IMR-90 (cell line): Measurements from ENCODE around the gene GXYLT2. TPM values are rescaled to one million over a fixed set of nuclear protein-coding genes. Genes with fewer than 3 reads are reported as not detected.

Source experiments
- ATAC-seq: fragments of 200-7000 bp; cut with Tn5 transposase; 2 replicates; pipeline ENCODE4 v1.9.1; 2020; ENCODE audit warnings: low read depth, mild to moderate bottlenecking, moderate library complexity
- BruUV-seq: library from RNA; stranded (reverse); fragments of 400-500 nt; replicated peaks from 2 replicates; lab custom pipeline; 2021; lab: Mats Ljungman, UMichigan
- CTCF ChIA-PET: fragments of 300-600 bp; formaldehyde crosslinking; extraction: SDS; loops from one replicate; lab custom pipeline; 2021; ENCODE audit warnings: antibody characterized with exemption; lab: Yijun Ruan, JAX
- POLR2A ChIA-PET: fragments of 300-600 bp; sonication (Branson Sonifier 250); formaldehyde crosslinking; loops from one replicate; lab custom pipeline; 2022; ENCODE audit warnings: antibody characterized with exemption; ENCODE audit not compliant: unreplicated experiment; lab: Charles Lee
- DNase-seq: peaks from one replicate; pipeline ENCODE4 v3.0.0; 2013
- H2AFZ ChIP-seq: replicated peaks from 2 replicates; pipeline ENCODE3; 2013; ENCODE audit warnings: low read length, mild to moderate bottlenecking; ENCODE audit not compliant: poor library complexity
- H2AK5ac ChIP-seq: 2 replicates; pipeline ENCODE4 v1.6.1; 2013; ENCODE audit warnings: low read depth, low read length, inconsistent platforms
- H2AK9ac ChIP-seq: replicated peaks from 2 replicates; pipeline ENCODE3; 2013; ENCODE audit warnings: mild to moderate bottlenecking, low read depth, low read length, moderate library complexity; ENCODE audit not compliant: poor library complexity
- H2BK120ac ChIP-seq: 2 replicates; pipeline ENCODE4 v1.6.1; 2013; ENCODE audit warnings: low read depth, low read length, inconsistent platforms
- H2BK15ac ChIP-seq: 3 replicates; pipeline ENCODE4 v1.6.1; 2013; ENCODE audit warnings: low read depth, low read length, inconsistent platforms
- H2BK20ac ChIP-seq: 2 replicates; pipeline ENCODE4 v1.6.1; 2013; ENCODE audit warnings: low read depth, mild to moderate bottlenecking, inconsistent platforms, low read length, moderate library complexity
- H2BK5ac ChIP-seq: 2 replicates; pipeline ENCODE4 v1.6.1; 2013; ENCODE audit warnings: mild to moderate bottlenecking, low read depth, low read length, inconsistent platforms; ENCODE audit not compliant: poor library complexity, severe bottlenecking
- H3K14ac ChIP-seq: replicated peaks from 2 replicates; pipeline ENCODE4 v1.6.1; 2013; ENCODE audit warnings: low read depth, low read length, inconsistent platforms
- H3K18ac ChIP-seq: 2 replicates; pipeline ENCODE4 v1.6.1; 2013; ENCODE audit warnings: low read depth, low read length, control low read depth
- H3K23ac ChIP-seq: 2 replicates; pipeline ENCODE4 v1.6.1; 2013; ENCODE audit warnings: low read depth, low read length, inconsistent platforms
- H3K27ac ChIP-seq: 2 replicates; pipeline ENCODE4 v1.5.1; 2013; ENCODE audit warnings: mild to moderate bottlenecking, control low read depth, low read length; ENCODE audit not compliant: insufficient read depth
- H3K27me3 ChIP-seq: 2 replicates; pipeline ENCODE4 v1.6.1; 2013; ENCODE audit warnings: low read length; ENCODE audit not compliant: control insufficient read depth, insufficient read depth
- H3K36me3 ChIP-seq: 2 replicates; pipeline ENCODE4 v1.6.1; 2013; ENCODE audit warnings: low read length, mixed read lengths; ENCODE audit not compliant: control insufficient read depth, insufficient read depth
- H3K4ac ChIP-seq: 2 replicates; pipeline ENCODE4 v1.6.1; 2013; ENCODE audit warnings: low read depth, low read length, inconsistent platforms
- H3K4me1 ChIP-seq: 2 replicates; pipeline ENCODE4 v1.6.1; 2013; ENCODE audit warnings: low read length, mixed read lengths; ENCODE audit not compliant: control insufficient read depth, insufficient read depth
- H3K4me2 ChIP-seq: 2 replicates; pipeline ENCODE4 v1.6.1; 2013; ENCODE audit warnings: low read depth, mild to moderate bottlenecking, control low read depth, low read length, moderate library complexity
- H3K4me3 ChIP-seq: 2 replicates; pipeline ENCODE4 v1.5.1; 2013; ENCODE audit warnings: low read depth, mild to moderate bottlenecking, control low read depth, low read length, moderate library complexity; ENCODE audit not compliant: insufficient read depth
- H3K56ac ChIP-seq: 2 replicates; pipeline ENCODE4 v1.6.1; 2013; ENCODE audit warnings: low read length, inconsistent platforms; ENCODE audit not compliant: insufficient read depth; ENCODE audit errors: extremely low read depth
- H3K79me1 ChIP-seq, 2 experiments: 2 replicates each; pipeline ENCODE4 v1.6.1; 2013; ENCODE audit warnings: low read length in 2 of 2, inconsistent platforms in 1 of 2, low read depth in 1 of 2
- H3K9ac ChIP-seq: 2 replicates; pipeline ENCODE4 v1.6.1; 2013; ENCODE audit warnings: low read depth, low read length, control low read depth
- H3K9me1 ChIP-seq: 2 replicates; pipeline ENCODE4 v1.6.1; 2013; ENCODE audit warnings: low read length, inconsistent platforms; ENCODE audit not compliant: insufficient read depth
- H3K9me3 ChIP-seq: 2 replicates; pipeline ENCODE4 v1.6.1; 2013; ENCODE audit warnings: low read length; ENCODE audit not compliant: control insufficient read depth, insufficient read depth
- H4K20me1 ChIP-seq: 2 replicates; pipeline ENCODE4 v1.6.1; 2013; ENCODE audit warnings: low read length, inconsistent platforms; ENCODE audit not compliant: insufficient read depth
- H4K5ac ChIP-seq: 2 replicates; pipeline ENCODE4 v1.6.1; 2013; ENCODE audit warnings: mild to moderate bottlenecking, low read depth, low read length, control low read depth
- H4K8ac ChIP-seq, 2 experiments: 2 replicates each; pipeline ENCODE4 v1.6.1; 2013; ENCODE audit warnings: low read depth in 2 of 2, low read length in 2 of 2, control low read depth in 1 of 2, inconsistent platforms in 1 of 2
- H4K91ac ChIP-seq: 2 replicates; pipeline ENCODE4 v1.6.1; 2013; ENCODE audit warnings: low read depth, low read length, inconsistent platforms; ENCODE audit not compliant: insufficient read depth
- CEBPB ChIP-seq: IDR thresholded peaks from 2 replicates; pipeline ENCODE4 v1.6.1; 2012; ENCODE audit warnings: low read depth, low read length, improper control_type of control experiment
- CHD1 ChIP-seq: IDR thresholded peaks from 2 replicates; pipeline ENCODE4 v1.6.1; 2012; ENCODE audit warnings: low read depth, low read length, improper control_type of control experiment
- MAFK ChIP-seq: IDR thresholded peaks from 2 replicates; pipeline ENCODE4 v1.6.1; 2012; ENCODE audit warnings: low read depth, low read length, improper control_type of control experiment
- MAZ ChIP-seq: IDR thresholded peaks from 2 replicates; pipeline ENCODE4 v1.6.1; 2012; ENCODE audit warnings: low read depth, mild to moderate bottlenecking, low read length, improper control_type of control experiment, moderate library complexity, borderline replicate concordance
- MXI1 ChIP-seq: IDR thresholded peaks from 2 replicates; pipeline ENCODE4 v1.6.1; 2012; ENCODE audit warnings: low read depth, mild to moderate bottlenecking, low read length, moderate library complexity, borderline replicate concordance
- NFE2L2 ChIP-seq: fragments of 150-350 bp; IDR thresholded peaks from 2 replicates; pipeline ENCODE4 v1.6.1; 2016; ENCODE audit warnings: low read depth, mild to moderate bottlenecking, low read length
- POLR2A ChIP-seq: IDR thresholded peaks from 2 replicates; pipeline ENCODE4 v1.6.1; 2012; ENCODE audit warnings: mild to moderate bottlenecking, low read depth, low read length
- RAD21 ChIP-seq: IDR thresholded peaks from 2 replicates; pipeline ENCODE4 v1.6.1; 2012; ENCODE audit warnings: low read length, improper control_type of control experiment
- RCOR1 ChIP-seq: IDR thresholded peaks from 2 replicates; pipeline ENCODE4 v1.6.1; 2012; ENCODE audit warnings: mild to moderate bottlenecking, low read length, improper control_type of control experiment; ENCODE audit not compliant: insufficient replicate concordance
- RFX5 ChIP-seq: IDR thresholded peaks from 2 replicates; pipeline ENCODE4 v1.8.0; 2012; ENCODE audit warnings: low read depth, mild to moderate bottlenecking, low read length, moderate library complexity
- SMC3 ChIP-seq: fragments of 150-350 bp; IDR thresholded peaks from 2 replicates; pipeline ENCODE4 v1.6.1; 2016; ENCODE audit warnings: low read depth, mild to moderate bottlenecking, antibody characterized with exemption, low read length, moderate library complexity
- WGBS, 2 experiments: methylation state at CpG; one replicate each; pipeline versions ENCODE4 v1.1.5 to v1.1.7; 2013; ENCODE audit warnings: missing lambda C conversion rate in 2 of 2; ENCODE audit not compliant: insufficient read length in 1 of 2; ENCODE audit errors: extremely low coverage in 2 of 2; 5-methylcytosine and 5-hydroxymethylcytosine counted together
- dilution Hi-C: fragments of 300-500 bp; cut with HindIII; formaldehyde crosslinking; loops from one replicate; pipeline ENCODE4 v1.14.3; 2018; ENCODE audit warnings: low sequenced_read_pairs; ENCODE audit not compliant: unreplicated experiment
- in situ Hi-C: fragments of 300-500 bp; cut with MboI; formaldehyde crosslinking; loops from 3 replicates; pipeline ENCODE4 v1.14.3; 2019; ENCODE audit warnings: low sequenced_read_pairs, inconsistent platforms, mixed read lengths
- intact Hi-C: fragments of 100-400 bp; cut with micrococcal nuclease; formaldehyde crosslinking; loops from 2 replicates; pipeline ENCODE4 v1.10.0; 2022
- polyA plus RNA-seq, 3 experiments: library from polyadenylated mRNA; depleted of rRNA; stranded (reverse); fragments of >200 nt; gene quantifications; 2 replicates each; pipeline ENCODE4 v1.2.3, GENCODE V29; 2012; ENCODE audit warnings: low replicate concordance in 1 of 3
- total RNA-seq: library from RNA; depleted of rRNA; stranded (reverse); fragments of >200 nt; gene quantifications from 2 replicates; pipeline ENCODE4 v1.2.3, GENCODE V29; 2012
- TF ChIP-seq, protein P1 (sequence below): conservative IDR thresholded peaks from 2 replicates; pipeline ENCODE4 v1.5.1; 2012; ENCODE audit warnings: mild to moderate bottlenecking, low read depth, low read length, improper control_type of control experiment
- TF ChIP-seq, protein P2 (sequence below): fragments of 150-350 bp; IDR thresholded peaks from 2 replicates; pipeline ENCODE4 v1.6.1; 2017; ENCODE audit warnings: mild to moderate bottlenecking, antibody characterized with exemption, low read length, low read depth
- TF ChIP-seq, protein P3 (sequence below): fragments of 150-350 bp; IDR thresholded peaks from 2 replicates; pipeline ENCODE4 v1.6.1; 2016; ENCODE audit warnings: low read depth, mild to moderate bottlenecking, low read length, moderate library complexity, borderline replicate concordance

Gene GXYLT2
- total and polyA plus RNA-seq, 2 of the 4 experiments (the other 2 are of a cell fraction) = 5.7 to 11.1 TPM

DNA sequence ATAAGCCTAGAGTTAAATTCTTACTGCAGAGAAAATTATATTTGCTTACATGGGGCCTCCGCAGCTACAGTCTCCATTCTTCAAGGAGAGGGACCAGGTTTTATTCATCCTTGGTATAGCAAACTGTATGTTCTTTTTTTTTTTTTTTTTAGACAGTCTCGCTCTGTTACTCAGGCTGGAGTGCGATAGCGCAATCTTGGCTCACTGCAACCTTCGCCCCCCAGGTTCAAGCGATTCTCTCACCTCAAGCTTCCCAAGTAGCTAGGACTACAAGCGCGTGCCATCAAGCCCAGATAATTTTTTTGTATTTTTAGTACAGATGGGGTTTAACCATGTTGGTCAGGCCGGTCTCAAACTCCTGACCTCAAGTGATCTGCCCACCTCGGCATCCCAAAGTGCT, 41.7 kb upstream of the GXYLT2 start:
- no peak for DNase-seq
- H2AFZ ChIP-seq = no peak overlapping the region
- no peak for ATAC-seq
- H3K79me1 ChIP-seq = peaks cover 7 to 20% of the 10 kb centered on the region in 2 experiments; a peak in 2 of 4 replicates
- H3K9me3 ChIP-seq = no peaks in the 10 kb centered on the region
- no peaks in the 10 kb centered on the region for H4K20me1 ChIP-seq
- H3K18ac ChIP-seq = no peak overlapping the region
- no peaks in the 10 kb centered on the region for H3K9me1 ChIP-seq
- H2AK5ac ChIP-seq = no peak overlapping the region
- in situ Hi-C loops = loop anchor here (5.0 kb wide), 1 partner anchor 226 kb away; no protein-coding TSS in a partner anchor
- no peak overlapping the region for H4K5ac ChIP-seq
- WGBS, 2 experiments = 80% methylated on average over 1 of the region's 10 CpGs; no CpG with 5 or more reads in 1 of the 2 experiments
- TF ChIP-seq, protein P1, sequence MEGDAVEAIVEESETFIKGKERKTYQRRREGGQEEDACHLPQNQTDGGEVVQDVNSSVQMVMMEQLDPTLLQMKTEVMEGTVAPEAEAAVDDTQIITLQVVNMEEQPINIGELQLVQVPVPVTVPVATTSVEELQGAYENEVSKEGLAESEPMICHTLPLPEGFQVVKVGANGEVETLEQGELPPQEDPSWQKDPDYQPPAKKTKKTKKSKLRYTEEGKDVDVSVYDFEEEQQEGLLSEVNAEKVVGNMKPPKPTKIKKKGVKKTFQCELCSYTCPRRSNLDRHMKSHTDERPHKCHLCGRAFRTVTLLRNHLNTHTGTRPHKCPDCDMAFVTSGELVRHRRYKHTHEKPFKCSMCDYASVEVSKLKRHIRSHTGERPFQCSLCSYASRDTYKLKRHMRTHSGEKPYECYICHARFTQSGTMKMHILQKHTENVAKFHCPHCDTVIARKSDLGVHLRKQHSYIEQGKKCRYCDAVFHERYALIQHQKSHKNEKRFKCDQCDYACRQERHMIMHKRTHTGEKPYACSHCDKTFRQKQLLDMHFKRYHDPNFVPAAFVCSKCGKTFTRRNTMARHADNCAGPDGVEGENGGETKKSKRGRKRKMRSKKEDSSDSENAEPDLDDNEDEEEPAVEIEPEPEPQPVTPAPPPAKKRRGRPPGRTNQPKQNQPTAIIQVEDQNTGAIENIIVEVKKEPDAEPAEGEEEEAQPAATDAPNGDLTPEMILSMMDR = no peak
- TF ChIP-seq MXI1 = no peak
- TF ChIP-seq, protein P2, sequence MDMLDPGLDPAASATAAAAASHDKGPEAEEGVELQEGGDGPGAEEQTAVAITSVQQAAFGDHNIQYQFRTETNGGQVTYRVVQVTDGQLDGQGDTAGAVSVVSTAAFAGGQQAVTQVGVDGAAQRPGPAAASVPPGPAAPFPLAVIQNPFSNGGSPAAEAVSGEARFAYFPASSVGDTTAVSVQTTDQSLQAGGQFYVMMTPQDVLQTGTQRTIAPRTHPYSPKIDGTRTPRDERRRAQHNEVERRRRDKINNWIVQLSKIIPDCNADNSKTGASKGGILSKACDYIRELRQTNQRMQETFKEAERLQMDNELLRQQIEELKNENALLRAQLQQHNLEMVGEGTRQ = no peak
- TF ChIP-seq, protein P3, sequence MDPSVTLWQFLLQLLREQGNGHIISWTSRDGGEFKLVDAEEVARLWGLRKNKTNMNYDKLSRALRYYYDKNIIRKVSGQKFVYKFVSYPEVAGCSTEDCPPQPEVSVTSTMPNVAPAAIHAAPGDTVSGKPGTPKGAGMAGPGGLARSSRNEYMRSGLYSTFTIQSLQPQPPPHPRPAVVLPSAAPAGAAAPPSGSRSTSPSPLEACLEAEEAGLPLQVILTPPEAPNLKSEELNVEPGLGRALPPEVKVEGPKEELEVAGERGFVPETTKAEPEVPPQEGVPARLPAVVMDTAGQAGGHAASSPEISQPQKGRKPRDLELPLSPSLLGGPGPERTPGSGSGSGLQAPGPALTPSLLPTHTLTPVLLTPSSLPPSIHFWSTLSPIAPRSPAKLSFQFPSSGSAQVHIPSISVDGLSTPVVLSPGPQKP = no peak
- TF ChIP-seq POLR2A = no peak
- no peak for TF ChIP-seq RCOR1
- TF ChIP-seq RAD21 = no peak
- TF ChIP-seq MAZ = no peak
- TF ChIP-seq MAFK = no peak
- TF ChIP-seq CHD1 = no peak
- no peak for TF ChIP-seq NFE2L2
- TF ChIP-seq RFX5 = no peak
- no peak for TF ChIP-seq SMC3
- no peak for TF ChIP-seq CEBPB
- BruUV-seq = no TSS peak
- H3K56ac ChIP-seq = no peak overlapping the region
- no peak overlapping the region for H3K23ac ChIP-seq
- peaks cover 5% of the 10 kb centered on the region for H3K36me3 ChIP-seq
- H4K91ac ChIP-seq = no peak overlapping the region
- no peak overlapping the region for H4K8ac ChIP-seq
- H2BK5ac ChIP-seq = no peak overlapping the region
- H3K4me1 ChIP-seq = no peaks in the 10 kb centered on the region; the same call in 1 of the 2 replicates
- H3K4me3 ChIP-seq = no peak overlapping the region
- H3K9ac ChIP-seq = no peak overlapping the region
- H2BK15ac ChIP-seq = no peak overlapping the region
- H3K27ac ChIP-seq = no peak overlapping the region
- dilution Hi-C loops = no loop called here
- H2BK20ac ChIP-seq = no peak overlapping the region
- no peak overlapping the region for H3K14ac ChIP-seq
- no peak overlapping the region for H3K4me2 ChIP-seq
- H2AK9ac ChIP-seq = no peak overlapping the region
- no peak overlapping the region for H3K4ac ChIP-seq
- no peak overlapping the region for H2BK120ac ChIP-seq
- intact Hi-C loops = loop anchor here (5.0 kb wide), 1 partner anchor 226 kb away; no protein-coding TSS in a partner anchor
- H3K27me3 ChIP-seq = no peaks in the 10 kb centered on the region
- ChIA-PET POLR2A (no interaction called here), CTCF (interaction anchor here (0.6 kb wide), 1 partner anchor 1117 kb away, joined by 3 read pairs; no protein-coding TSS in a partner anchor)
